Astrocyte (in vitro differentiated cells and primary cell): ENCODE results near the gene AP3S2. TPM values are rescaled to one million over a fixed set of nuclear protein-coding genes. Genes with fewer than 3 reads are reported as not detected.

Experiments
- DNase-seq: peaks from one replicate; pipeline ENCODE4 v3.0.0-alpha.2; 2010; ENCODE audit warnings: low read depth
- FAIRE-seq: peaks from 2 replicates; lab custom pipeline; 2011; peaks lifted over from hg19 to GRCh38; lab: Jason Lieb, UNC
- H2AFZ ChIP-seq: 2 replicates; pipeline ENCODE4 v1.6.0; 2012; ENCODE audit warnings: low read depth, low read length, inconsistent platforms
- H3K27ac ChIP-seq: 2 replicates; pipeline ENCODE4 v1.5.1; 2011; ENCODE audit warnings: low read depth, low read length, inconsistent platforms
- H3K27me3 ChIP-seq: 2 replicates; pipeline ENCODE4 v1.6.0; 2011; ENCODE audit warnings: low read length, inconsistent platforms; ENCODE audit not compliant: insufficient read depth
- H3K36me3 ChIP-seq: 2 replicates; pipeline ENCODE4 v1.5.1; 2011; ENCODE audit warnings: low read length, inconsistent platforms; ENCODE audit not compliant: insufficient read depth
- H3K4me1 ChIP-seq: 2 replicates; pipeline ENCODE4 v1.5.1; 2011; ENCODE audit warnings: low read length, inconsistent platforms; ENCODE audit not compliant: insufficient read depth
- H3K4me2 ChIP-seq: 2 replicates; pipeline ENCODE4 v1.6.0; 2012; ENCODE audit warnings: low read length, inconsistent platforms
- H3K4me3 ChIP-seq: 2 replicates; pipeline ENCODE4 v1.5.1; 2011; ENCODE audit warnings: low read depth, mild to moderate bottlenecking, low read length, inconsistent platforms; ENCODE audit not compliant: insufficient read depth
- H3K79me2 ChIP-seq: 2 replicates; pipeline ENCODE4 v1.6.0; 2012; ENCODE audit warnings: mild to moderate bottlenecking, low read length, inconsistent platforms; ENCODE audit not compliant: insufficient read depth
- H3K9ac ChIP-seq: 2 replicates; pipeline ENCODE4 v1.6.0; 2012; ENCODE audit warnings: mild to moderate bottlenecking, low read length, inconsistent platforms
- H3K9me3 ChIP-seq: 2 replicates; pipeline ENCODE4 v1.5.1; 2012; ENCODE audit warnings: low read depth, mild to moderate bottlenecking, low read length, inconsistent platforms; ENCODE audit not compliant: insufficient read depth
- H4K20me1 ChIP-seq: 2 replicates; pipeline ENCODE4 v1.6.0; 2012; ENCODE audit warnings: low read length, inconsistent platforms; ENCODE audit not compliant: insufficient read depth
- H3K27ac Mint-ChIP-seq: one replicate; pipeline ENCODE4 v1.8.0; 2021; ENCODE audit warnings: mild to moderate bottlenecking, mixed read lengths; ENCODE audit not compliant: unreplicated experiment
- H3K27me3 Mint-ChIP-seq: one replicate; pipeline ENCODE4 v1.8.0; 2021; ENCODE audit warnings: low read depth, mixed read lengths; ENCODE audit not compliant: unreplicated experiment
- H3K36me3 Mint-ChIP-seq: one replicate; pipeline ENCODE4 v1.8.0; 2021; ENCODE audit warnings: low read depth, mixed read lengths; ENCODE audit not compliant: unreplicated experiment
- H3K4me1 Mint-ChIP-seq: one replicate; pipeline ENCODE4 v1.8.0; 2021; ENCODE audit warnings: low read depth, mixed read lengths; ENCODE audit not compliant: unreplicated experiment
- H3K4me3 Mint-ChIP-seq: one replicate; pipeline ENCODE4 v1.8.0; 2021; ENCODE audit warnings: mild to moderate bottlenecking, moderate library complexity, mixed read lengths; ENCODE audit not compliant: unreplicated experiment
- H3K9me3 Mint-ChIP-seq: one replicate; pipeline ENCODE4 v1.8.0; 2021; ENCODE audit warnings: mild to moderate bottlenecking, mixed read lengths; ENCODE audit not compliant: unreplicated experiment
- EZH2 ChIP-seq: IDR thresholded peaks from 2 replicates; pipeline ENCODE4 v1.6.1; 2012; ENCODE audit warnings: mild to moderate bottlenecking, low read length, inconsistent platforms; ENCODE audit not compliant: insufficient read depth
- total RNA-seq: library from RNA; stranded (reverse); gene quantifications from 2 replicates; pipeline ENCODE4 v1.2.1, GENCODE V29; 2021
- TF ChIP-seq, protein P1 (sequence below): IDR thresholded peaks from 2 replicates; pipeline ENCODE4 v1.5.1; 2011; ENCODE audit warnings: low read depth, mild to moderate bottlenecking, inconsistent platforms, low read length, moderate library complexity; ENCODE audit not compliant: insufficient read depth

Gene AP3S2
- total RNA-seq, 1 donor from 2014 or later: 41.2 TPM

DNA sequence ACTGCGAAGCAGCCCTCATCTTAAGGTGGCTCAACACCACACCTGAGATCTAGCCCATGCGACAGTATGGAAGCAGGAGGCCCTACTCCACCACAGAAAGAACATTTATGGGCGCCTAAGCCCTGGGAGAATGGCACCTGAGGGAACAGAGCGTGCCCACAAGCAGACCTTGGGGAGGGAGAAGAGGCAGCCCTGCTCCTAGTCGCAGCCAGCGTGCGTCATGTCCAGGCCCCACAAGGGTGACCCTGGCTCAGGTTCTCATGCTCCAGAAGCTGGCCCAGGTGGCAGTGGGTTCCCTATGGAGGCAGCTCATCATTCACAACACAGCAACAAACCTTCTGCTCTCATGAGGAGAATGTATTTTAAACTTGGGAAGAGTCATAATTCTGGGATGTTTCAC is 59.8 kb downstream of the AP3S2 start:
- Mint-ChIP-seq H3K9me3 (no peaks in the 10 kb centered on the region), H3K4me1 (peaks cover 35% of the 10 kb centered on the region), H3K27me3 (no peaks in the 10 kb centered on the region)

DNA sequence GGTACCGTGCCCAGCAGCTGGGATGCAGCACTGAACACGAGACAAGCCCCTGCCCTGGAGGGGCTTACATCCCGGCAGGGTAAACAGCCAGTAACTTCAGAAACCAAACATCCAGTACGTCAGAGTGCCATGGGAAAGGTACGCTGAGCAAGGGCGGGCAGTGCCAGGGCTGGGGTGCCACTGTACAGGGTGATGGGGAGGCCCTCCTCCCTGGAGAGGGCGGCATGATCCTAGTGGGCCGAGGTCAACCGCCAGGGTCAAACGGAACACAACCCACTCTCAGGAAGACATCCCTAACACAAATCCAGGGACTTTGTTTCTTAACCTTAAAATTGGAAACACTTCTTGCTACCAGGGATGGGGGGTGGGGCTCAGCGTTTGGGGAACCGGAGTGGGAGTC is 63.2 kb downstream of the AP3S2 start:
- Mint-ChIP-seq H3K4me1 (peaks cover 19% of the 10 kb centered on the region), H3K27ac (no peak overlapping the region), H3K36me3 (peaks cover 21% of the 10 kb centered on the region), H3K4me3 (no peak overlapping the region), H3K27me3 (no peaks in the 10 kb centered on the region), H3K9me3 (no peaks in the 10 kb centered on the region)
- no peak overlapping the region for H3K27ac ChIP-seq
- H3K27me3 ChIP-seq: no peaks in the 10 kb centered on the region
- no peak for TF ChIP-seq EZH2
- TF ChIP-seq, protein P1, sequence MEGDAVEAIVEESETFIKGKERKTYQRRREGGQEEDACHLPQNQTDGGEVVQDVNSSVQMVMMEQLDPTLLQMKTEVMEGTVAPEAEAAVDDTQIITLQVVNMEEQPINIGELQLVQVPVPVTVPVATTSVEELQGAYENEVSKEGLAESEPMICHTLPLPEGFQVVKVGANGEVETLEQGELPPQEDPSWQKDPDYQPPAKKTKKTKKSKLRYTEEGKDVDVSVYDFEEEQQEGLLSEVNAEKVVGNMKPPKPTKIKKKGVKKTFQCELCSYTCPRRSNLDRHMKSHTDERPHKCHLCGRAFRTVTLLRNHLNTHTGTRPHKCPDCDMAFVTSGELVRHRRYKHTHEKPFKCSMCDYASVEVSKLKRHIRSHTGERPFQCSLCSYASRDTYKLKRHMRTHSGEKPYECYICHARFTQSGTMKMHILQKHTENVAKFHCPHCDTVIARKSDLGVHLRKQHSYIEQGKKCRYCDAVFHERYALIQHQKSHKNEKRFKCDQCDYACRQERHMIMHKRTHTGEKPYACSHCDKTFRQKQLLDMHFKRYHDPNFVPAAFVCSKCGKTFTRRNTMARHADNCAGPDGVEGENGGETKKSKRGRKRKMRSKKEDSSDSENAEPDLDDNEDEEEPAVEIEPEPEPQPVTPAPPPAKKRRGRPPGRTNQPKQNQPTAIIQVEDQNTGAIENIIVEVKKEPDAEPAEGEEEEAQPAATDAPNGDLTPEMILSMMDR: no peak
- H3K36me3 ChIP-seq: peaks cover 23% of the 10 kb centered on the region
- no peaks in the 10 kb centered on the region for H3K9me3 ChIP-seq
- H3K4me3 ChIP-seq: no peak overlapping the region
- H3K9ac ChIP-seq: no peak overlapping the region
- H4K20me1 ChIP-seq: no peaks in the 10 kb centered on the region
- no peak for FAIRE-seq
- H3K79me2 ChIP-seq: no peaks in the 10 kb centered on the region
- DNase-seq: no peak
- peaks cover 25% of the 10 kb centered on the region for H3K4me1 ChIP-seq
- no peak overlapping the region for H2AFZ ChIP-seq
- H3K4me2 ChIP-seq: no peak overlapping the region

More for the DNA sequence above, 59.8 kb downstream of the AP3S2 start:
- no peak overlapping the region for H3K27ac ChIP-seq
- H3K4me3 Mint-ChIP-seq: no peak overlapping the region
- no peaks in the 10 kb centered on the region for H3K27me3 ChIP-seq
- H3K36me3 Mint-ChIP-seq: peaks cover 20% of the 10 kb centered on the region
- H3K27ac Mint-ChIP-seq: no peak overlapping the region
- DNase-seq (no peak), FAIRE-seq (no peak)
- H3K4me3 ChIP-seq: no peak overlapping the region
- H3K9me3 ChIP-seq: no peaks in the 10 kb centered on the region
- H3K79me2 ChIP-seq: no peaks in the 10 kb centered on the region
- peaks cover 23% of the 10 kb centered on the region for H3K36me3 ChIP-seq
- no peak overlapping the region for H2AFZ ChIP-seq
- H3K9ac ChIP-seq: no peak overlapping the region
- TF ChIP-seq EZH2: no peak
- TF ChIP-seq, protein P1: no peak
- H4K20me1 ChIP-seq: no peaks in the 10 kb centered on the region
- no peak overlapping the region for H3K4me2 ChIP-seq
- peaks cover 40% of the 10 kb centered on the region for H3K4me1 ChIP-seq

DNA sequence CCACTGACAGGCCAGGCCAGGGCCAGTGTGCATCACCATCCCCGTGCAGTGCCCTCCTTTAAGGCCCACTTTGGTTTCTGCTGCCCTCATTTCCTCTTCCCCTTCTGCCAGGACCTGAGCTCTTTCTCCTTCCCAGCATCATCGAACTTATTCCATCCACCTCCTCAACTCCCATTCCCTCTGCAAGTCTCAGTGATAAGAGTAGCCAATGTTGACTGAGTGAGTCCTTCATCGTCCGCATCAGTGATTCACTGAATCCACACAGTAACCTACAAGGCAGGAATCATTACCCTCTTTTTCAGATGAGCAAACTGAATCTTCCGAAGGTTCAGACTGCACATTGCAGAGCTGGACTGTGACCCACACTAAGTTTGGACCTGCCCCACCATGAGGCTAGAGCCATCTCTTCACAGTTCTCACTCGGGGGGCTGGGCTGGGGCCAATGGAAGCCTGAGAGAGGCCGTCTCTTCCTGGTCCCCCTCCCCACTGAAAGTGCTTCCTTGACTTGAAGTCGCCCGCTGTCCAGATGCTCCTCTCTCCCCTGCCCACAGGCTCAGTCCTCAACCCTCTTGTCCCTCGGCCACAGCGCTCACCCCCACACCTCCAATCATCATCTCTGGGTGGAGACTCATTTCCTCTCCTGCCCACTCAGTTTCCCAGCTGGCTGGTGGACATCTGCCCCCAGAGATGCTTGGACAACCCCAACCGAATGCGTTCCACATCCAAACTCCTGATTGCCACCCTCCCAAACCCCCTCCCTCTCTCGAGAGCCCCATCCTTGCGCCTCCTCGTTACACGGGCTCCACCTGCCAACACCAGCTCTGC is 64.0 kb downstream of the AP3S2 start:
- no peak for TF ChIP-seq EZH2
- TF ChIP-seq, protein P1: no peak
- FAIRE-seq: no peak
- H3K27ac Mint-ChIP-seq: peak overlapping the region; percentile 75

More for the DNA sequence above, 64.0 kb downstream of the AP3S2 start:
- Mint-ChIP-seq H3K27me3 (peaks cover 2% of the 10 kb centered on the region), H3K4me3 (no peak overlapping the region), H3K4me1 (peaks cover 19% of the 10 kb centered on the region), H3K9me3 (no peaks in the 10 kb centered on the region), H3K36me3 (peaks cover 20% of the 10 kb centered on the region)
- Histone ChIP-seq H3K27ac (no peak overlapping the region), H3K9ac (no peak overlapping the region), H3K27me3 (no peaks in the 10 kb centered on the region), H3K4me3 (no peak overlapping the region), H3K36me3 (peaks cover 17% of the 10 kb centered on the region), H3K4me1 (peaks cover 25% of the 10 kb centered on the region), H3K9me3 (no peaks in the 10 kb centered on the region), H3K4me2 (peak overlapping the region; percentile 7), H2AFZ (no peak overlapping the region), H3K79me2 (no peaks in the 10 kb centered on the region), H4K20me1 (no peaks in the 10 kb centered on the region)
- DNase-seq: no peak
